WTC11 (cell line): Measurements from ENCODE around the gene CYP19A1. TPM values are rescaled to one million over a fixed set of nuclear protein-coding genes. Genes with fewer than 3 reads are reported as not detected.

Experiments
- ATAC-seq: fragments of 200-7000 bp; cut with Tn5 transposase; 2 replicates; pipeline ENCODE4 v1.10.0; 2021; ENCODE audit warnings: mild to moderate bottlenecking, moderate library complexity
- CTCF ChIA-PET: fragments of 300-600 bp; sonication (Branson Sonifier 250); formaldehyde crosslinking; loops from one replicate; lab custom pipeline; 2021; ENCODE audit warnings: antibody characterized with exemption; lab: Charles Lee
- POLR2A ChIA-PET: fragments of 350-600 bp; sonication (Branson Sonifier 250); formaldehyde crosslinking; loops from one replicate; lab custom pipeline; 2021; ENCODE audit warnings: antibody characterized with exemption; lab: Charles Lee
- DNase-seq: peaks from one replicate; pipeline ENCODE4 v3.0.0; 2021; ENCODE audit warnings: low spot score
- H3K27ac Mint-ChIP-seq: 2 replicates; pipeline ENCODE4 v1.8.0; 2021; ENCODE audit warnings: mixed read lengths
- H3K27me3 Mint-ChIP-seq: 2 replicates; pipeline ENCODE4 v1.8.0; 2021; ENCODE audit warnings: low read depth, mild to moderate bottlenecking, moderate library complexity, mixed read lengths
- H3K36me3 Mint-ChIP-seq: 2 replicates; pipeline ENCODE4 v1.8.0; 2021; ENCODE audit warnings: mixed read lengths
- H3K4me1 Mint-ChIP-seq: 2 replicates; pipeline ENCODE4 v1.8.0; 2022; ENCODE audit warnings: mixed read lengths
- H3K4me3 Mint-ChIP-seq: 2 replicates; pipeline ENCODE4 v1.8.0; 2021; ENCODE audit warnings: mild to moderate bottlenecking, moderate library complexity, mixed read lengths
- H3K9me3 Mint-ChIP-seq: 2 replicates; pipeline ENCODE4 v1.8.0; 2021; ENCODE audit warnings: mixed read lengths
- ATF1 ChIP-seq: sonication (generic); formaldehyde crosslinking; IDR thresholded peaks from 2 replicates; pipeline ENCODE4 v1.8.1; 2023; ENCODE audit warnings: mild to moderate bottlenecking, moderate library complexity, missing genetic modification reagents
- FOXJ3 ChIP-seq: sonication (generic); formaldehyde crosslinking; IDR thresholded peaks from 2 replicates; pipeline ENCODE4 v1.9.0; 2021; ENCODE audit warnings: missing genetic modification reagents, mild to moderate bottlenecking, borderline replicate concordance
- GTF2I ChIP-seq: fragments of 250-450 bp; sonication (Bioruptor Pico); conservative IDR thresholded peaks from 2 replicates; pipeline ENCODE4 v1.4.0; 2021; ENCODE audit warnings: mild to moderate bottlenecking
- KAT7 ChIP-seq: sonication (generic); formaldehyde crosslinking; IDR thresholded peaks from 2 replicates; pipeline ENCODE4 v1.8.1; 2023; ENCODE audit warnings: missing genetic modification reagents, mild to moderate bottlenecking, borderline replicate concordance
- NFE2L1 ChIP-seq: sonication (generic); formaldehyde crosslinking; IDR thresholded peaks from 2 replicates; pipeline ENCODE4 v1.8.1; 2023; ENCODE audit warnings: missing genetic modification reagents
- NFYB ChIP-seq: sonication (generic); formaldehyde crosslinking; conservative IDR thresholded peaks from 2 replicates; pipeline ENCODE4 v1.8.0; 2022; ENCODE audit warnings: low read depth, missing genetic modification reagents
- NR2C2 ChIP-seq: sonication (generic); formaldehyde crosslinking; IDR thresholded peaks from 2 replicates; pipeline ENCODE4 v1.8.0; 2022; ENCODE audit warnings: mild to moderate bottlenecking, missing genetic modification reagents
- RORB ChIP-seq: fragments of 250-450 bp; sonication (Bioruptor Pico); IDR thresholded peaks from 2 replicates; pipeline ENCODE4 v1.9.0; 2021; ENCODE audit warnings: mild to moderate bottlenecking
- TEAD1 ChIP-seq: sonication (generic); formaldehyde crosslinking; IDR thresholded peaks from 2 replicates; pipeline ENCODE4 v1.8.0; 2022; ENCODE audit warnings: mild to moderate bottlenecking, missing genetic modification reagents
- ZBTB21 ChIP-seq: sonication (generic); formaldehyde crosslinking; IDR thresholded peaks from 2 replicates; pipeline ENCODE4 v1.8.1; 2023; ENCODE audit warnings: mild to moderate bottlenecking, missing genetic modification reagents, borderline replicate concordance
- ZNF219 ChIP-seq: sonication (generic); formaldehyde crosslinking; IDR thresholded peaks from 2 replicates; pipeline ENCODE4 v1.8.0; 2023; ENCODE audit warnings: missing genetic modification reagents, mild to moderate bottlenecking, borderline replicate concordance
- ZNF317 ChIP-seq: sonication (generic); formaldehyde crosslinking; IDR thresholded peaks from 2 replicates; pipeline ENCODE4 v1.8.1; 2023; ENCODE audit warnings: low read depth, mild to moderate bottlenecking, moderate library complexity, missing genetic modification reagents, borderline replicate concordance
- ZNF396 ChIP-seq: fragments of 250-450 bp; sonication (Bioruptor Pico); IDR thresholded peaks from 2 replicates; pipeline ENCODE4 v1.8.0; 2021; ENCODE audit warnings: mild to moderate bottlenecking, moderate library complexity, borderline replicate concordance
- total RNA-seq: library from RNA; stranded (reverse); gene quantifications from 3 replicates; pipeline ENCODE4 v1.2.3, GENCODE V29; 2021
- TF ChIP-seq, protein P1 (sequence below): sonication (generic); formaldehyde crosslinking; IDR thresholded peaks from 2 replicates; pipeline ENCODE4 v1.8.0; 2023; ENCODE audit warnings: missing genetic modification reagents
- TF ChIP-seq, protein P2 (sequence below): sonication (generic); formaldehyde crosslinking; IDR thresholded peaks from 2 replicates; pipeline ENCODE4 v1.8.0; 2022; ENCODE audit warnings: mild to moderate bottlenecking, missing genetic modification reagents
- TF ChIP-seq, protein P3 (sequence below): sonication (generic); formaldehyde crosslinking; IDR thresholded peaks from 2 replicates; pipeline ENCODE4 v1.8.1; 2023; ENCODE audit warnings: mild to moderate bottlenecking, missing genetic modification reagents
- TF ChIP-seq, protein P4 (sequence below): fragments of 250-450 bp; sonication (Bioruptor Pico); IDR thresholded peaks from 2 replicates; pipeline ENCODE4 v1.9.0; 2021; ENCODE audit warnings: mild to moderate bottlenecking
- TF ChIP-seq, protein P5 (sequence below): fragments of 250-450 bp; sonication (Bioruptor Pico); IDR thresholded peaks from 2 replicates; pipeline ENCODE4 v1.9.0; 2021; ENCODE audit warnings: moderate library complexity, mild to moderate bottlenecking, inconsistent platforms, borderline replicate concordance
- TF ChIP-seq, protein P6 (sequence below): sonication (generic); formaldehyde crosslinking; IDR thresholded peaks from 2 replicates; pipeline ENCODE4 v1.8.0; 2022; ENCODE audit warnings: mild to moderate bottlenecking, missing genetic modification reagents
- TF ChIP-seq, protein P7 (sequence below): sonication (generic); formaldehyde crosslinking; IDR thresholded peaks from 2 replicates; pipeline ENCODE4 v1.8.1; 2023; ENCODE audit warnings: mild to moderate bottlenecking, missing genetic modification reagents

The CYP19A1 gene
- total RNA-seq, 1 experiment from 2014 or later, result not detected

DNA sequence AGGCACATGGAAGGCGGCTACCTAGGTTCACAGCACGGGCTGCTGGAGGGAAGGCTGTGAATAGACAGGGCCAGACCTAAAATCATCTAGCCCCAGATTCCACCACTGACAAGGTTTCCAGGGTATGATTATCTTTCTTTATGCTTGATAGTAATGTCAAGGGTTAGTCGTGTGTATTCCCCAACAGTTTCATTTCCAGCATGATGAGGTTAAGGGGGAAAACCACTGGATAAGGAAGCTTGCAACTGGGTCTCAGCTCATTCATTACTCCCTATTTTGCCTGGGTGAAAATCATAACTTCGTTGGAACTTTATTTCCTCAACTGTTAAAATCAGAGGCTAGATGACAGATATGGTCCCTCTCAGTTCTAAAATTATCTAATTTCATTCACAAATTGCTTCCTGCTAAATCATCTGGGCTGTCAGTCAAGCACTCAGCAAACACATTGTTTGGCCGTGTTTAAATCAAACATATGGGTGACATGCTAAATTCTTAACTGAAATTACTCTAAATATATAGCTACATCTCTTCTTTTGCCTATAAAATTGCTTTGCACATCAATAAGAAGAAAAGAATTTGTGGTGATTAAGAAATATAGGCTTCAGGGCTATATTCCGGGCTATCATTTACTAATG is 111.7 kb downstream of the CYP19A1 start:
- ChIA-PET CTCF (interaction anchor here (0.7 to 6.0 kb wide), 6 partner anchors 14 to 1414 kb away, joined by 3 to 69 read pairs (median 6); no protein-coding TSS in a partner anchor), POLR2A (no interaction called here)
- H3K27me3 Mint-ChIP-seq, result no peaks in the 10 kb centered on the region
- DNase-seq (no peak), ATAC-seq (no peak)
- H3K4me1 Mint-ChIP-seq, result peaks cover 10% of the 10 kb centered on the region
- TF ChIP-seq, protein P1, sequence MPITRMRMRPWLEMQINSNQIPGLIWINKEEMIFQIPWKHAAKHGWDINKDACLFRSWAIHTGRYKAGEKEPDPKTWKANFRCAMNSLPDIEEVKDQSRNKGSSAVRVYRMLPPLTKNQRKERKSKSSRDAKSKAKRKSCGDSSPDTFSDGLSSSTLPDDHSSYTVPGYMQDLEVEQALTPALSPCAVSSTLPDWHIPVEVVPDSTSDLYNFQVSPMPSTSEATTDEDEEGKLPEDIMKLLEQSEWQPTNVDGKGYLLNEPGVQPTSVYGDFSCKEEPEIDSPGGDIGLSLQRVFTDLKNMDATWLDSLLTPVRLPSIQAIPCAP (CRISPR knock-in tag), result no peak
- no peak for TF ChIP-seq ATF1
- TF ChIP-seq, protein P2, sequence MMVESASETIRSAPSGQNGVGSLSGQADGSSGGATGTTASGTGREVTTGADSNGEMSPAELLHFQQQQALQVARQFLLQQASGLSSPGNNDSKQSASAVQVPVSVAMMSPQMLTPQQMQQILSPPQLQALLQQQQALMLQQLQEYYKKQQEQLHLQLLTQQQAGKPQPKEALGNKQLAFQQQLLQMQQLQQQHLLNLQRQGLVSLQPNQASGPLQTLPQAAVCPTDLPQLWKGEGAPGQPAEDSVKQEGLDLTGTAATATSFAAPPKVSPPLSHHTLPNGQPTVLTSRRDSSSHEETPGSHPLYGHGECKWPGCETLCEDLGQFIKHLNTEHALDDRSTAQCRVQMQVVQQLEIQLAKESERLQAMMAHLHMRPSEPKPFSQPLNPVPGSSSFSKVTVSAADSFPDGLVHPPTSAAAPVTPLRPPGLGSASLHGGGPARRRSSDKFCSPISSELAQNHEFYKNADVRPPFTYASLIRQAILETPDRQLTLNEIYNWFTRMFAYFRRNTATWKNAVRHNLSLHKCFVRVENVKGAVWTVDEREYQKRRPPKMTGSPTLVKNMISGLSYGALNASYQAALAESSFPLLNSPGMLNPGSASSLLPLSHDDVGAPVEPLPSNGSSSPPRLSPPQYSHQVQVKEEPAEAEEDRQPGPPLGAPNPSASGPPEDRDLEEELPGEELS (CRISPR knock-in tag), result no peak
- no peak for TF ChIP-seq TEAD1 (CRISPR knock-in tag)
- no peak for TF ChIP-seq FOXJ3 (CRISPR knock-in tag)
- TF ChIP-seq, protein P3, sequence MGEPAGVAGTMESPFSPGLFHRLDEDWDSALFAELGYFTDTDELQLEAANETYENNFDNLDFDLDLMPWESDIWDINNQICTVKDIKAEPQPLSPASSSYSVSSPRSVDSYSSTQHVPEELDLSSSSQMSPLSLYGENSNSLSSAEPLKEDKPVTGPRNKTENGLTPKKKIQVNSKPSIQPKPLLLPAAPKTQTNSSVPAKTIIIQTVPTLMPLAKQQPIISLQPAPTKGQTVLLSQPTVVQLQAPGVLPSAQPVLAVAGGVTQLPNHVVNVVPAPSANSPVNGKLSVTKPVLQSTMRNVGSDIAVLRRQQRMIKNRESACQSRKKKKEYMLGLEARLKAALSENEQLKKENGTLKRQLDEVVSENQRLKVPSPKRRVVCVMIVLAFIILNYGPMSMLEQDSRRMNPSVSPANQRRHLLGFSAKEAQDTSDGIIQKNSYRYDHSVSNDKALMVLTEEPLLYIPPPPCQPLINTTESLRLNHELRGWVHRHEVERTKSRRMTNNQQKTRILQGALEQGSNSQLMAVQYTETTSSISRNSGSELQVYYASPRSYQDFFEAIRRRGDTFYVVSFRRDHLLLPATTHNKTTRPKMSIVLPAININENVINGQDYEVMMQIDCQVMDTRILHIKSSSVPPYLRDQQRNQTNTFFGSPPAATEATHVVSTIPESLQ, result no peak
- no peak for TF ChIP-seq RORB (CRISPR knock-in tag)
- TF ChIP-seq NFE2L1 (CRISPR knock-in tag), result no peak
- TF ChIP-seq NR2C2 (CRISPR knock-in tag), result no peak
- no peak for TF ChIP-seq ZNF219
- H3K4me3 Mint-ChIP-seq, result no peak overlapping the region
- no peak overlapping the region for H3K27ac Mint-ChIP-seq
- H3K36me3 Mint-ChIP-seq, result no peaks in the 10 kb centered on the region
- no peaks in the 10 kb centered on the region for H3K9me3 Mint-ChIP-seq

DNA sequence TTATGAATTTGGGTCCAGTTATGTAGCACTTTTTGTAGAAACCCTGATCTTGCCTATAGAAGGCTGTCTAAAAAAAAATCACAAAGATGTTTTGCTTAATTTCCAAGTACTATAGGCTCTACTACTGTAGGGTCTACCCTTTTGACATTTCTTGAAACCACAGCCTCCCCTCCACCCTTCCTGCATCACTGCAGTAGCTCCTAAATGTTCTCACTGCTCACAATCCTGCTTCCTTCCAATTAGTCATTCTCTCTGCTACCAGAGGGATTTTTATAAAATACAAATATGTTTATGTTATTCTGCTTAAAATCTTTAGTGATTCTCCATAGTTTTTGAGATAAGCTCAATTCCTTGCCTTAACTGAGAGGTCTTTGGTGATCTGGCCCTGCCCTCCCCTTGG is 114.0 kb downstream of the CYP19A1 start:
- POLR2A ChIA-PET, result no interaction called here
- CTCF ChIA-PET, result interaction anchor here (0.9 to 1.1 kb wide), 2 partner anchors 32 to 61 kb away, joined by 3 read pairs; no protein-coding TSS in a partner anchor
- Mint-ChIP-seq H3K4me1 (peaks cover 10% of the 10 kb centered on the region), H3K9me3 (no peaks in the 10 kb centered on the region), H3K27me3 (no peaks in the 10 kb centered on the region), H3K4me3 (no peak overlapping the region), H3K36me3 (no peaks in the 10 kb centered on the region), H3K27ac (no peak overlapping the region)
- DNase-seq (no peak), ATAC-seq (no peak)
- TF ChIP-seq, protein P4, sequence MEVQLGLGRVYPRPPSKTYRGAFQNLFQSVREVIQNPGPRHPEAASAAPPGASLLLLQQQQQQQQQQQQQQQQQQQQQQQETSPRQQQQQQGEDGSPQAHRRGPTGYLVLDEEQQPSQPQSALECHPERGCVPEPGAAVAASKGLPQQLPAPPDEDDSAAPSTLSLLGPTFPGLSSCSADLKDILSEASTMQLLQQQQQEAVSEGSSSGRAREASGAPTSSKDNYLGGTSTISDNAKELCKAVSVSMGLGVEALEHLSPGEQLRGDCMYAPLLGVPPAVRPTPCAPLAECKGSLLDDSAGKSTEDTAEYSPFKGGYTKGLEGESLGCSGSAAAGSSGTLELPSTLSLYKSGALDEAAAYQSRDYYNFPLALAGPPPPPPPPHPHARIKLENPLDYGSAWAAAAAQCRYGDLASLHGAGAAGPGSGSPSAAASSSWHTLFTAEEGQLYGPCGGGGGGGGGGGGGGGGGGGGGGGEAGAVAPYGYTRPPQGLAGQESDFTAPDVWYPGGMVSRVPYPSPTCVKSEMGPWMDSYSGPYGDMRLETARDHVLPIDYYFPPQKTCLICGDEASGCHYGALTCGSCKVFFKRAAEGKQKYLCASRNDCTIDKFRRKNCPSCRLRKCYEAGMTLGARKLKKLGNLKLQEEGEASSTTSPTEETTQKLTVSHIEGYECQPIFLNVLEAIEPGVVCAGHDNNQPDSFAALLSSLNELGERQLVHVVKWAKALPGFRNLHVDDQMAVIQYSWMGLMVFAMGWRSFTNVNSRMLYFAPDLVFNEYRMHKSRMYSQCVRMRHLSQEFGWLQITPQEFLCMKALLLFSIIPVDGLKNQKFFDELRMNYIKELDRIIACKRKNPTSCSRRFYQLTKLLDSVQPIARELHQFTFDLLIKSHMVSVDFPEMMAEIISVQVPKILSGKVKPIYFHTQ, result no peak
- TF ChIP-seq GTF2I (CRISPR knock-in tag) (no peak), ZBTB21 (no peak), ZNF396 (CRISPR knock-in tag) (no peak), ZNF317 (no peak), KAT7 (no peak), NFYB (CRISPR knock-in tag) (no peak)
- TF ChIP-seq, protein P5, sequence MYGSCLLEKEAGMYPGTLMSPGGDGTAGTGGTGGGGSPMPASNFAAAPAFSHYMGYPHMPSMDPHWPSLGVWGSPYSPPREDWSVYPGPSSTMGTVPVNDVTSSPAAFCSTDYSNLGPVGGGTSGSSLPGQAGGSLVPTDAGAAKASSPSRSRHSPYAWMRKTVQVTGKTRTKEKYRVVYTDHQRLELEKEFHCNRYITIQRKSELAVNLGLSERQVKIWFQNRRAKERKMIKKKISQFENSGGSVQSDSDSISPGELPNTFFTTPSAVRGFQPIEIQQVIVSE (CRISPR knock-in tag), result no peak
- TF ChIP-seq, protein P6, sequence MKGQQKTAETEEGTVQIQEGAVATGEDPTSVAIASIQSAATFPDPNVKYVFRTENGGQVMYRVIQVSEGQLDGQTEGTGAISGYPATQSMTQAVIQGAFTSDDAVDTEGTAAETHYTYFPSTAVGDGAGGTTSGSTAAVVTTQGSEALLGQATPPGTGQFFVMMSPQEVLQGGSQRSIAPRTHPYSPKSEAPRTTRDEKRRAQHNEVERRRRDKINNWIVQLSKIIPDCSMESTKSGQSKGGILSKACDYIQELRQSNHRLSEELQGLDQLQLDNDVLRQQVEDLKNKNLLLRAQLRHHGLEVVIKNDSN (CRISPR knock-in tag), result no peak
- TF ChIP-seq, protein P7, sequence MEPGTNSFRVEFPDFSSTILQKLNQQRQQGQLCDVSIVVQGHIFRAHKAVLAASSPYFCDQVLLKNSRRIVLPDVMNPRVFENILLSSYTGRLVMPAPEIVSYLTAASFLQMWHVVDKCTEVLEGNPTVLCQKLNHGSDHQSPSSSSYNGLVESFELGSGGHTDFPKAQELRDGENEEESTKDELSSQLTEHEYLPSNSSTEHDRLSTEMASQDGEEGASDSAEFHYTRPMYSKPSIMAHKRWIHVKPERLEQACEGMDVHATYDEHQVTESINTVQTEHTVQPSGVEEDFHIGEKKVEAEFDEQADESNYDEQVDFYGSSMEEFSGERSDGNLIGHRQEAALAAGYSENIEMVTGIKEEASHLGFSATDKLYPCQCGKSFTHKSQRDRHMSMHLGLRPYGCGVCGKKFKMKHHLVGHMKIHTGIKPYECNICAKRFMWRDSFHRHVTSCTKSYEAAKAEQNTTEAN (CRISPR knock-in tag), result no peak
- TF ChIP-seq, protein P1 (CRISPR knock-in tag), result no peak
